K562 (cell line): ENCODE results near the gene PNP. TPM values are rescaled to one million over a fixed set of nuclear protein-coding genes. Genes with fewer than 3 reads are reported as not detected.

Experiments
- CXXC5 ChIP-seq: fragments of 250-450 bp; sonication (Bioruptor Pico); IDR thresholded peaks from 2 replicates; pipeline ENCODE4 v1.8.0; 2022; ENCODE audit warnings: inconsistent platforms, mild to moderate bottlenecking, moderate library complexity
- DMBX1 ChIP-seq: fragments of 250-450 bp; sonication (Bioruptor Pico); IDR thresholded peaks from 2 replicates; pipeline ENCODE4 v1.8.0; 2022; ENCODE audit warnings: inconsistent platforms, mild to moderate bottlenecking, moderate library complexity, borderline replicate concordance
- ESRRA ChIP-seq: fragments of 450-650 bp; IDR thresholded peaks from 2 replicates; pipeline ENCODE4 v1.6.1; 2014; ENCODE audit warnings: low read depth, mild to moderate bottlenecking, moderate library complexity, borderline replicate concordance
- SMAD4 ChIP-seq: fragments of 250-450 bp; sonication (Bioruptor Pico); conservative IDR thresholded peaks from 2 replicates; pipeline ENCODE4 v1.8.0; 2021; ENCODE audit warnings: inconsistent platforms, mild to moderate bottlenecking, moderate library complexity
- SMARCA4 ChIP-seq: fragments of 450-650 bp; IDR thresholded peaks from 2 replicates; pipeline ENCODE4 v1.6.1; 2016
- THRA ChIP-seq: fragments of 450-650 bp; IDR thresholded peaks from 2 replicates; pipeline ENCODE4 v1.6.1; 2017; ENCODE audit warnings: mild to moderate bottlenecking, moderate library complexity
- UBTF ChIP-seq, 2 experiments: IDR thresholded peaks; 2 replicates each; pipeline ENCODE4 v1.6.1; 2012; ENCODE audit warnings: improper control_type of control experiment in 2 of 2, low read depth in 2 of 2, low read length in 2 of 2, borderline replicate concordance in 1 of 2
- ZBTB40 ChIP-seq, 2 experiments: fragments of 450-650 bp in 1 of 2; sonication (generic) in 1 of 2; formaldehyde crosslinking in 1 of 2; IDR thresholded peaks; 2 replicates each; pipeline versions ENCODE4 v1.7.1 to v1.9.0; 2016 to 2022; ENCODE audit warnings: inconsistent platforms in 1 of 2, mild to moderate bottlenecking in 1 of 2, missing genetic modification reagents in 1 of 2
- ZNF592 ChIP-seq: fragments of 450-650 bp; IDR thresholded peaks from 2 replicates; pipeline ENCODE4 v1.6.1; 2017; ENCODE audit warnings: antibody characterized with exemption, mild to moderate bottlenecking
- polyA plus RNA-seq, 8 experiments: library from polyadenylated mRNA; depleted of rRNA in 4 of 8; stranded (reverse) in 5 of 8; unstranded in 3 of 8; fragments of >200 nt; fragmentation: Nextera tagmentation in 2 of 8; fragmentation: Illumina TruSeq in 1 of 8; extraction: Ambion mirVana in 2 of 8; extraction: Trizol in 1 of 8; gene quantifications; 2 replicates each; pipeline versions ENCODE4 v1.2.1 to v1.2.3, GENCODE V29; 2011 to 2014; ENCODE audit warnings: inconsistent platforms in 1 of 8, missing spikeins in 1 of 8
- total RNA-seq, 7 experiments: library from RNA; depleted of rRNA in 6 of 7; stranded (reverse); fragments of >200 nt in 6 of 7; fragmentation: Illumina TruSeq in 2 of 7; extraction: Trizol in 2 of 7; gene quantifications; 2 replicates each; pipeline versions ENCODE4 v1.2.1 to v1.2.3, GENCODE V29; 2011 to 2021; ENCODE audit warnings: low replicate concordance in 1 of 7

Gene PNP
- total and polyA plus RNA-seq, 9 of the 15 experiments (the other 6 are each of a cell fraction or from before 2014, with no cell fraction given): 92.5 to 288 (median 137) TPM

GRCh38 chr14:20490563-20490962, 21.4 kb downstream of the PNP start (continued):
- TF ChIP-seq ZBTB40 (IDR thresholded peaks at IDR 0.05): 0 out of 2 replicates have a peak, but pooled peaks have one; percentile 29
- TF ChIP-seq ZBTB40 (CRISPR knock-in tag; IDR thresholded peaks at IDR 0.05): no peak
- no peak for TF ChIP-seq THRA
- peak; percentile 15; the same call in 1 of the 2 replicates for TF ChIP-seq SMARCA4
- TF ChIP-seq DMBX1 (CRISPR knock-in tag): 0 out of 2 replicates have a peak, but pooled peaks have one; percentile 12
- TF ChIP-seq CXXC5: peak; percentile 62
- TF ChIP-seq ZNF592: peak; percentile 63; the same call in 1 of the 2 replicates
- 0 out of 2 replicates have a peak, but pooled peaks have one; percentile 47 for TF ChIP-seq ESRRA
- no peak for TF ChIP-seq SMAD4 (CRISPR knock-in tag)
- TF ChIP-seq UBTF (IDR thresholded peaks at IDR 0.05; ENCODE audit: borderline replicate concordance in 1 of 2, low read depth in 2 of 2, low read length in 2 of 2): 0 out of 4 replicates have a peak, but pooled peaks of 1 of the 2 experiments have one; percentile 24
